PC-3 (cell line): Measurements from ENCODE around the gene PDIA6.

ENCODE experiments used
- CTCF ChIP-seq: fragments of 300-600 bp; sonication (generic); conservative IDR thresholded peaks from 2 replicates; pipeline ENCODE4 v1.5.1; 2017; ENCODE audit warnings: antibody characterized with exemption, low read depth, mild to moderate bottlenecking, low read length
- EZH2phosphoT487 ChIP-seq: fragments of 300-600 bp; sonication (generic); IDR thresholded peaks from 2 replicates; pipeline ENCODE4 v1.6.1; 2018; ENCODE audit warnings: mild to moderate bottlenecking, antibody characterized with exemption, low read length, borderline replicate concordance

- no peak for TF ChIP-seq CTCF
- no peak for TF ChIP-seq EZH2phosphoT487
These were observed 26.2 kb downstream of the PDIA6 start for GRCh38 chr2:10786240-10786982.
